Nephron progenitor cell (in vitro differentiated cells): ENCODE data around the gene TNKS2.

Experiments used
- DNase-seq: peaks from one replicate; pipeline ENCODE4 v3.0.0; 2021
- H3K27ac Mint-ChIP-seq: 2 replicates; pipeline ENCODE4 v1.8.0; 2021; ENCODE audit warnings: mild to moderate bottlenecking, moderate library complexity, mixed read lengths
- H3K27me3 Mint-ChIP-seq: 2 replicates; pipeline ENCODE4 v1.8.0; 2021; ENCODE audit warnings: mild to moderate bottlenecking, low read depth, mixed read lengths; ENCODE audit not compliant: poor library complexity
- H3K36me3 Mint-ChIP-seq: 2 replicates; pipeline ENCODE4 v1.8.0; 2021; ENCODE audit warnings: low read depth, mixed read lengths
- H3K4me1 Mint-ChIP-seq: 2 replicates; pipeline ENCODE4 v1.8.0; 2021; ENCODE audit warnings: mixed read lengths
- H3K4me3 Mint-ChIP-seq: 2 replicates; pipeline ENCODE4 v1.8.0; 2021; ENCODE audit warnings: mild to moderate bottlenecking, moderate library complexity, mixed read lengths
- H3K9me3 Mint-ChIP-seq: 2 replicates; pipeline ENCODE4 v1.8.0; 2021; ENCODE audit warnings: mild to moderate bottlenecking, moderate library complexity, mixed read lengths
- TF ChIP-seq, protein P1 (sequence below): fragments of 200-600 bp; sonication (generic); IDR thresholded peaks from 2 replicates; pipeline ENCODE4 v1.5.0; 2021; ENCODE audit warnings: antibody characterized with exemption

TNKS2 gene

DNA sequence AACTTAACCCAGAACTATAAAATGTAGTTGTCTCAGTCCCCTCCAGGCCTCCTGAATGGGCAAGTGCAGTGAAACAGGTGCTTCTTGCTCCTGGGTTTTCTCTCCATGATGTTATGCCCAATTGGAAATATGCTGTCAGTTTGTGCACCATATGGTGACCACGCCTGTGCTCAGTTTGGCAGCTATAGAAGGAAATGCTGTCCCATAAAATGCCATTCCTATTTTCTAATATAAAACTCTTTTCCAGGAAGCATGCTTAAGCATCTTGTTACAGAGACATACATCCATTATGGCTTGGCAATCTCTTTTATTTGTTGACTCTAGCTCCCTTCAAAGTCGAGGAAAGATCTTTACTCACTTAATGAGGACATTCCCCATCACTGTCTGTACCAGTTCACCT lies 65.9 kb downstream of the TNKS2 start:
- Mint-ChIP-seq H3K4me3 (no peak overlapping the region), H3K4me1 (peaks cover 5% of the 10 kb centered on the region), H3K27me3 (no peaks in the 10 kb centered on the region), H3K9me3 (no peaks in the 10 kb centered on the region), H3K27ac (peak overlapping the region; percentile 21), H3K36me3 (peaks cover 35% of the 10 kb centered on the region)
- TF ChIP-seq, protein P1, sequence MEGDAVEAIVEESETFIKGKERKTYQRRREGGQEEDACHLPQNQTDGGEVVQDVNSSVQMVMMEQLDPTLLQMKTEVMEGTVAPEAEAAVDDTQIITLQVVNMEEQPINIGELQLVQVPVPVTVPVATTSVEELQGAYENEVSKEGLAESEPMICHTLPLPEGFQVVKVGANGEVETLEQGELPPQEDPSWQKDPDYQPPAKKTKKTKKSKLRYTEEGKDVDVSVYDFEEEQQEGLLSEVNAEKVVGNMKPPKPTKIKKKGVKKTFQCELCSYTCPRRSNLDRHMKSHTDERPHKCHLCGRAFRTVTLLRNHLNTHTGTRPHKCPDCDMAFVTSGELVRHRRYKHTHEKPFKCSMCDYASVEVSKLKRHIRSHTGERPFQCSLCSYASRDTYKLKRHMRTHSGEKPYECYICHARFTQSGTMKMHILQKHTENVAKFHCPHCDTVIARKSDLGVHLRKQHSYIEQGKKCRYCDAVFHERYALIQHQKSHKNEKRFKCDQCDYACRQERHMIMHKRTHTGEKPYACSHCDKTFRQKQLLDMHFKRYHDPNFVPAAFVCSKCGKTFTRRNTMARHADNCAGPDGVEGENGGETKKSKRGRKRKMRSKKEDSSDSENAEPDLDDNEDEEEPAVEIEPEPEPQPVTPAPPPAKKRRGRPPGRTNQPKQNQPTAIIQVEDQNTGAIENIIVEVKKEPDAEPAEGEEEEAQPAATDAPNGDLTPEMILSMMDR: no peak
- no peak for DNase-seq

DNA sequence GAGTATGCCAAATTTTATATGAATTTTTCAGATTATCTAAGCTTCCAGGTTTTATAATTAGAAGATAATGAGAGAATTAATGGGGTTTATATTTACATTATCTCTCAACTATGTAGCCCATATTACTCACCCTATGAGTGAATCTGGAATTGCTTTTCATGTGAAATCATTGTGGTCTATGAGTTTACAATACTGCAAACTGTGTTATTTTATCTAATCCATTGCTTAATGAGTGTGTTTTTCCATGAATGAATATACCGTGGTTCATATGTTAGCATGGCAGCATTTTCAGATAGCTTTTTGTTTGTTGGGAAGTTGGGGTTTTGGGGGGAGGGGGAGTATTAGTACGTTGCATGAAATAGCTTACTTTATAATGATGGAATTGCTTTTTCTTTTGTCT lies 66.5 kb downstream of the TNKS2 start:
- no peak overlapping the region for H3K27ac Mint-ChIP-seq
- H3K36me3 Mint-ChIP-seq: peaks cover 34% of the 10 kb centered on the region
- TF ChIP-seq, protein P1: no peak
- H3K9me3 Mint-ChIP-seq: no peaks in the 10 kb centered on the region
- no peak overlapping the region for H3K4me3 Mint-ChIP-seq
- H3K27me3 Mint-ChIP-seq: no peaks in the 10 kb centered on the region
- peaks cover 5% of the 10 kb centered on the region for H3K4me1 Mint-ChIP-seq
- DNase-seq: no peak

DNA sequence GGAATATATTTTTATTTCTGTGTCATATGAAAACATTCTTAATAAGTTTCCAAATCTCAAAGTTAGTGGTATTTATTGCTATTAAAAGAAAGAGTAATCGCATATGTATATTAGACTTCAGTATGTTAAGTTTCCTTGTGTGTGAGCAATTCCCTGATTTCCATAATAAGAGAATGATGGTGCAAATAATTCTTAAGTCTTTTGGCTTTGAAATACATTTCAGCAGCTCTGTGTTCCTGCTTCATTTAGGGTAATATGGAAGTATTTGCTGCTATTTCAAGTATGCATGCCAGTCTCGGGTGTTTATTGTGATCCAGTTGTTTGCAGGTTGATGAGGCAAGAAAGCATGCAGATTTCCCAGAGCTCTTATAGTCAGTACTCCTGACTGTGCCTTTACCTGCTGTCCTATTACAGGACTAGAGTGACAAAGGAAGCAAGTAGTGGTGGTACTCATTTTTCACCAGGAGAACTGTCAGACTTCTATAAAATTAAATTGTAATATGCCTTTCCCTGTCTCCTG lies 67.4 kb downstream of the TNKS2 start:
- peaks cover 27% of the 10 kb centered on the region for H3K36me3 Mint-ChIP-seq
- H3K27ac Mint-ChIP-seq: peak overlapping the region; percentile 12
- H3K4me3 Mint-ChIP-seq: no peak overlapping the region
- peaks cover 5% of the 10 kb centered on the region for H3K4me1 Mint-ChIP-seq
- H3K27me3 Mint-ChIP-seq: no peaks in the 10 kb centered on the region
- TF ChIP-seq, protein P1: no peak
- no peaks in the 10 kb centered on the region for H3K9me3 Mint-ChIP-seq
- DNase-seq: no peak

DNA sequence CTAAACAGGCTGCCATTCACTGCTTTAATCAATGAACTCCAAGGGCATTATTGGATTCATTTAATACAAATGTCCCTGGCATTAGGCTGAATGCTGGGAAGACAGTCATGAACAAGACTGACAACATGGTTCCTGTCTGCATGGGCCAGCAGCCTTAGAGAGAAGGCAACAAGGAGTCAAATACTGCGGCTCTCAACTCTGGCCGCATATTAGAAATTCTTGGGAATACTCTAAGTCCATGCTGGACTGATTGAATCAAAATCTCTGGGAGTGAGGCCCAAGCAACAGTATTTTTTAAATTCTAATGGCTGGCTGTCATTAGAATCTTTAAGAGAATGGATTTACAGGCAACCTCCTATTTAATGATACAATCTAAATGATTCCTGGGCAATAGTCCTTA lies 76.9 kb downstream of the TNKS2 start:
- no peak overlapping the region for H3K4me3 Mint-ChIP-seq
- TF ChIP-seq, protein P1: no peak
- peak overlapping the region; percentile 97 for H3K27ac Mint-ChIP-seq

DNA sequence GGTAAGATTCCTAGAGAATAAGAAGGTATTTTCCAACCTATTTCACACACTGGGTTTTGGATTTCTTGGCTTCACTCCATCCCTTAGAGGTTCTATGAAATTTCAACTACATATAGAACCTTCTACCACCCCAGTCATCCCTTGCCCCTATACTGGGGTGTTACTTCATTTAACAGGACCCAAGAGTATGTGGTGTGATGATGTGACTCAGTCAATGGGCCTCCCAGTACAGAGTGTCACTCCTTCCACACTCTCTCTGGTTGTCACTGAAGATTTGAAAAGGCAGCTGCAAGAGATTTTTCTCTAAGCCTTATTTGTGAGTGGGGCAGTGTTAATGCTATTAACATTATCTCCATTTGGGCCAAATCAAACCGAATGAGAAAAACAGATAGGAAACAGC lies 77.6 kb downstream of the TNKS2 start:
- TF ChIP-seq, protein P1: no peak
- Mint-ChIP-seq H3K4me1 (peaks cover 26% of the 10 kb centered on the region), H3K27me3 (no peaks in the 10 kb centered on the region), H3K9me3 (peaks cover 4% of the 10 kb centered on the region), H3K27ac (no peak overlapping the region), H3K36me3 (no peaks in the 10 kb centered on the region), H3K4me3 (no peak overlapping the region)
- DNase-seq: no peak

More for the DNA sequence above, 76.9 kb downstream of the TNKS2 start:
- H3K4me1 Mint-ChIP-seq: peaks cover 22% of the 10 kb centered on the region
- peaks cover 4% of the 10 kb centered on the region for H3K9me3 Mint-ChIP-seq
- no peak for DNase-seq
- no peaks in the 10 kb centered on the region for H3K27me3 Mint-ChIP-seq
- H3K36me3 Mint-ChIP-seq: no peaks in the 10 kb centered on the region

DNA sequence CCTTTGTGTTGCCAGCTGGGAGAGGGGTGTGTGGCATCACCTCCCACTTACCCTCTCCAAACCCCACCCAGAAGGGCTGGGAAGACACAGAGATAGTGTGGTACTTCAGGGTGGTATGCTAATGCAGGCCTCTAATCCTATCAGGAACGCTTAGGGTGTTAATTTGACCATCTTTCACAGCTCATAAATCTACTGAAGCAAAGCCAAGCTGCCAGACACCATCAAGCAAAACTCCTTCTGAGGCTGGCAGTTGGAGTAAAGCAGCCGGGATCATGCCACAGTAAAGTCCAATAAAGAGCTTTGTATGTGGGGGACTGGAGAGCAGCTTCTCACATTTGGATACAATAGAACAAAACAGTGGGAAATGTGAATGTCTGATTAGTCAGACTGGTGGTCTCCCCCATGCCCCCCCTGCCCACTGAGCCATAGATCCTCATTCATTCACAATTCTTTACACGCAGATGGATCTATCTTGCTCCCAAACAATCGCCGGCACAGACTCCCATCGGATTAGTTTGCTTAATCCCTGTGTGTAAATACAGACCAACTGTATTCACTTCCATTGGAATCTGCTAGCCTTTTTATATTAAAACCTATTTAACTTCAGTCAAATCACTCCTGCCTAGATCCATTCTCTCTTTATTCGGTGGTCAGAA lies 81.4 kb downstream of the TNKS2 start:
- Mint-ChIP-seq H3K4me3 (peak overlapping the region; percentile 3), H3K9me3 (peaks cover 7% of the 10 kb centered on the region), H3K4me1 (peaks cover 37% of the 10 kb centered on the region), H3K36me3 (no peaks in the 10 kb centered on the region), H3K27me3 (no peaks in the 10 kb centered on the region), H3K27ac (peak overlapping the region; percentile 37)
- DNase-seq: no peak
- TF ChIP-seq, protein P1: no peak
